Prostate gland (tissue), 2 donors: ENCODE measurements around the gene CES2.

Source experiments
- POLR2A ChIP-seq: fragments of 450-650 bp; IDR thresholded peaks from one replicate; pipeline ENCODE4 v1.6.1; 2016; ENCODE audit warnings: antibody characterized with exemption, mild to moderate bottlenecking
- POLR2AphosphoS5 ChIP-seq: sonication (generic); formaldehyde crosslinking; IDR thresholded peaks from one replicate; pipeline ENCODE4 v1.6.1; 2017; ENCODE audit warnings: antibody characterized with exemption
- TF ChIP-seq, protein P1 (sequence below), 4 experiments: fragments of 200-600 bp in 2 of 4; fragments of 450-650 bp in 2 of 4; sonication (generic) in 2 of 4; IDR thresholded peaks; 1 replicate in 3 of 4; 2 replicates in 1 of 4; pipeline ENCODE4 v1.5.1; 2016 to 2019; ENCODE audit warnings: antibody characterized with exemption in 4 of 4, mild to moderate bottlenecking in 2 of 4, moderate library complexity in 2 of 4

DNA sequence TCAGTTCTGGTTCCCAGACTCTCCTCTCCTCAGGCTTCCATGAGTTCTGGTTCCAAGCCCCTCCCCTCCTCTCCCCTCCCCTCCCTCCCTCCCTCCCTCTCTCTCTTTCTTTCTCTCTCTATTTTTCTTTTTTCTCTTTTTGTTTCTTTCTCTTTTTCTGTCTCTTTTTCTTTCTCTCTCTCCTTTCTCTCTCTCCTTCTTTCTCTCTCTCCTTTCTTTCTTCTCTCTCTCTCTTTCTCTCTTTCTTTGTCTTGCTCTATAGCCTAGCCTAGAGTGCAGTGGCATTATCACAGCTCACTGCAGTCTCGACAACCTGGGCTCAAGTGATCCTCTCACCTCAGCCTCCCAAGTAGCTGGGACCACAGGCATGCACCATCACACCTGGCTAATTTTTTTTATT lies 25.0 kb downstream of the CES2 start:
- TF ChIP-seq POLR2AphosphoS5 (no peak), POLR2A (no peak)
- TF ChIP-seq, protein P1, sequence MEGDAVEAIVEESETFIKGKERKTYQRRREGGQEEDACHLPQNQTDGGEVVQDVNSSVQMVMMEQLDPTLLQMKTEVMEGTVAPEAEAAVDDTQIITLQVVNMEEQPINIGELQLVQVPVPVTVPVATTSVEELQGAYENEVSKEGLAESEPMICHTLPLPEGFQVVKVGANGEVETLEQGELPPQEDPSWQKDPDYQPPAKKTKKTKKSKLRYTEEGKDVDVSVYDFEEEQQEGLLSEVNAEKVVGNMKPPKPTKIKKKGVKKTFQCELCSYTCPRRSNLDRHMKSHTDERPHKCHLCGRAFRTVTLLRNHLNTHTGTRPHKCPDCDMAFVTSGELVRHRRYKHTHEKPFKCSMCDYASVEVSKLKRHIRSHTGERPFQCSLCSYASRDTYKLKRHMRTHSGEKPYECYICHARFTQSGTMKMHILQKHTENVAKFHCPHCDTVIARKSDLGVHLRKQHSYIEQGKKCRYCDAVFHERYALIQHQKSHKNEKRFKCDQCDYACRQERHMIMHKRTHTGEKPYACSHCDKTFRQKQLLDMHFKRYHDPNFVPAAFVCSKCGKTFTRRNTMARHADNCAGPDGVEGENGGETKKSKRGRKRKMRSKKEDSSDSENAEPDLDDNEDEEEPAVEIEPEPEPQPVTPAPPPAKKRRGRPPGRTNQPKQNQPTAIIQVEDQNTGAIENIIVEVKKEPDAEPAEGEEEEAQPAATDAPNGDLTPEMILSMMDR (IDR thresholded peaks at IDR 0.05) = no peak
